ENCODE measurements around the gene RNF214. TPM values are rescaled to one million over a fixed set of nuclear protein-coding genes. Genes with fewer than 3 reads are reported as not detected.
"Not testable (repeated sequence)": the region's sequence is repeated elsewhere in the genome, so short reads cannot be mapped to it uniquely, and the experiment has no call there.

RNF214 gene
- total RNA-seq, 1 donor from 2014 or later, result 13.1 TPM

GRCh38 chr11:117229931-117230285, 2.6 kb upstream of the RNF214 start:
- DNase-seq (ENCODE audit: extremely low read depth, low read depth, low spot score), result no peak

GRCh38 chr11:117230286-117230961, 2.0 kb upstream of the RNF214 start:
- no peak for DNase-seq (ENCODE audit: extremely low read depth, low read depth, low spot score)

- no peak for DNase-seq (ENCODE audit: extremely low read depth, low read depth, low spot score)
Observed at GRCh38 chr11:117230999-117231841, 1.3 kb upstream of the RNF214 start.

- no peak for DNase-seq (ENCODE audit: extremely low read depth, low read depth, low spot score)
Observed at GRCh38 chr11:117231842-117232091, 704 bp upstream of the RNF214 start, which contains the start of gene PCSK7. TSS of gene PCSK7 (minus strand) at chr11:117232073. CDS start at chr11:117229844, 2,229 bp downstream.

- no peak for DNase-seq (ENCODE audit: extremely low read depth, low read depth, low spot score)
Observed at GRCh38 chr11:117232911-117233409, 489 bp downstream of the RNF214 start.

- no peak for DNase-seq (ENCODE audit: extremely low read depth, low read depth, low spot score)
Observed at GRCh38 chr11:117238221-117238620, 5.8 kb downstream of the RNF214 start.

- DNase-seq (ENCODE audit: extremely low read depth, low read depth, low spot score), result peak; percentile 45
Observed at GRCh38 chr11:117239295-117239694, 6.8 kb downstream of the RNF214 start.

GRCh38 chr11:117248341-117248740, 15.9 kb downstream of the RNF214 start:
- no peak for DNase-seq (ENCODE audit: extremely low read depth, low read depth, low spot score)

- no peak for DNase-seq (ENCODE audit: extremely low read depth, low read depth, low spot score)
Observed at GRCh38 chr11:117249571-117249970, 17.1 kb downstream of the RNF214 start.

GRCh38 chr11:117251506-117251905, 19.0 kb downstream of the RNF214 start:
- no peak for DNase-seq (ENCODE audit: extremely low read depth, low read depth, low spot score)

- DNase-seq (ENCODE audit: extremely low read depth, low read depth, low spot score), result no peak
Observed at GRCh38 chr11:117255966-117256365, 23.5 kb downstream of the RNF214 start.

GRCh38 chr11:117256573-117256972, 24.1 kb downstream of the RNF214 start:
- DNase-seq (ENCODE audit: extremely low read depth, low read depth, low spot score), result no peak

- no peak for DNase-seq (ENCODE audit: extremely low read depth, low read depth, low spot score)
Observed at GRCh38 chr11:117258576-117258975, 26.1 kb downstream of the RNF214 start.

- DNase-seq (ENCODE audit: extremely low read depth, low read depth, low spot score), result no peak
Observed at GRCh38 chr11:117259417-117259816, 26.9 kb downstream of the RNF214 start.

GRCh38 chr11:117264624-117265323, 32.3 kb downstream of the RNF214 start:
- not testable (repeated sequence) for DNase-seq (ENCODE audit: extremely low read depth, low read depth, low spot score)

GRCh38 chr11:117265745-117266144, 33.3 kb downstream of the RNF214 start:
- DNase-seq (ENCODE audit: extremely low read depth, low read depth, low spot score), result no peak

GRCh38 chr11:117269856-117270255, 37.4 kb downstream of the RNF214 start:
- no peak for DNase-seq (ENCODE audit: extremely low read depth, low read depth, low spot score)

GRCh38 chr11:117271208-117271607, 38.7 kb downstream of the RNF214 start:
- no peak for DNase-seq (ENCODE audit: extremely low read depth, low read depth, low spot score)

- DNase-seq (ENCODE audit: extremely low read depth, low read depth, low spot score), result not testable (repeated sequence)
Observed at GRCh38 chr11:117272175-117272574, 39.7 kb downstream of the RNF214 start.

- no peak for DNase-seq (ENCODE audit: extremely low read depth, low read depth, low spot score)
Observed at GRCh38 chr11:117273550-117274289, 41.2 kb downstream of the RNF214 start.

- DNase-seq (ENCODE audit: extremely low read depth, low read depth, low spot score), result no peak
Observed at GRCh38 chr11:117278347-117278746, 45.9 kb downstream of the RNF214 start.

All from glomerular endothelial cell (primary cell).